K562 (cell line): ENCODE data around the gene B4GALT1.

Experiments used
- CTCF ChIP-seq, 3 experiments: IDR thresholded peaks in 2 of 3; conservative IDR thresholded peaks in 1 of 3; 2 replicates each; pipeline ENCODE4 v1.5.1; 2011 to 2012; ENCODE audit warnings: low read length in 3 of 3, mild to moderate bottlenecking in 3 of 3, control low read depth in 2 of 3, improper control_type of control experiment in 1 of 3, inconsistent platforms in 1 of 3, low read depth in 1 of 3, mixed read lengths in 1 of 3, moderate library complexity in 1 of 3; ENCODE audit not compliant: insufficient read depth in 2 of 3
- PCBP2 ChIP-seq: fragments of 200-400 bp; formaldehyde crosslinking; IDR thresholded peaks from 2 replicates; pipeline ENCODE4 v1.6.1; 2018; ENCODE audit warnings: low read length, low read depth, mild to moderate bottlenecking, moderate library complexity; ENCODE audit not compliant: poor library complexity, severe bottlenecking

DNA sequence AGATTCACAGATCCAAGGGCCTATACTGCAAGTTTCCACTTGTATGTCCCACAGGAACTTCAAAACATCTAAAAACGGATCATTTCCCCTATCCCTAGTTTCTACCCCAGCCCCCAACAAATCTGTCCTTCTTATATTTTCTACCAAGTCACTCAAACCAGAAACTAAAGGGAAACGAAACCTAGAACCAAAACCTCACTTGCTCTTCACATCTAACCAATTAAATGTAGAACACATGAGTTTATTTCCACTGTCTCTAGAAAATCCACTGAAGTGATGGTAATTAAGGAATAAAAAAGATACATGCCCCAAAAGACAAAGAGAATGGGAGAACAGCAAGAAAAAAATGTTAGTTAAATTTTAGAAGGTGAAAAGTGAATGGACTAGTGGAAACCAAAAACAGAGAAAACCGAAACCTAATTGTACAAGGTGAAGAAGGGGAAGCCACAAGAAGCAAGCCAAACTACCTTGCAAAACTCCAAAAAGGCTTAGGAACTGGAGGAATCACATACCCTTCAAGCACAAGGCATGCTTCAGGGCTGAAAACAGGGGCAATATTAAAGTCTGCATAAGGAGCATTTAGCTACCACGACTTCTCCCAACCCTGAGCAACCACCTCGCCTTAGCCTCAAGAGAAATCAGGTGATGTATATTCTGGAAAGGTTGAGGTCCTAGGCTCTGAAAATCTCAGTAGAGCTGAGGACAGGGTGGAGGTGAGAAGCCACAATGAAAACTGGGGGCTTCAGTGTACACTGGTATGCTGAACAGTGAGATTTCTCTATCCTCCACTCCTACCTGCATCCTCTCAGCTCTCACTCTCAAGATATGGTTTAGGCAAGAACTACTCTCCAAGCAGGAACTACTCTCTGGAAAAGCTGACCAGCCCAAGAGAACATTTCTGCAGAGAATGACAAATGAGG is 101.7 kb downstream of the B4GALT1 start:
- no peak for TF ChIP-seq CTCF (IDR thresholded peaks at IDR 0.05 in 2 of 3, conservative IDR thresholded peaks at IDR 0.05 in 1 of 3; ENCODE audit: insufficient read depth in 2 of 3, low read depth in 1 of 3, low read length in 3 of 3)
- TF ChIP-seq PCBP2 = no peak
